Neuronal stem cell (in vitro differentiated cells): ENCODE data around the gene KPTN.

ENCODE experiments used
- DNase-seq: peaks from one replicate; pipeline ENCODE4 v3.0.0-alpha.2; 2013; ENCODE audit warnings: low spot score
- H2AFZ ChIP-seq: one replicate; pipeline ENCODE4 v1.6.1; 2013; ENCODE audit warnings: mild to moderate bottlenecking, low read length, inconsistent platforms
- H2AK5ac ChIP-seq: 2 replicates; pipeline ENCODE4 v1.6.1; 2013; ENCODE audit warnings: low read depth, mild to moderate bottlenecking, inconsistent platforms, low read length, moderate library complexity, mixed read lengths
- H2BK120ac ChIP-seq: 2 replicates; pipeline ENCODE4 v1.6.1; 2013; ENCODE audit warnings: low read depth, mild to moderate bottlenecking, inconsistent platforms, low read length, moderate library complexity, mixed read lengths
- H2BK12ac ChIP-seq: one replicate; pipeline ENCODE4 v1.6.1; 2013; ENCODE audit warnings: low read length, inconsistent platforms
- H2BK15ac ChIP-seq: 2 replicates; pipeline ENCODE4 v1.6.1; 2013; ENCODE audit warnings: mild to moderate bottlenecking, low read length, inconsistent platforms, mixed read lengths
- H2BK5ac ChIP-seq: one replicate; pipeline ENCODE4 v1.6.1; 2013; ENCODE audit warnings: inconsistent platforms, mild to moderate bottlenecking, low read length, moderate library complexity
- H3K14ac ChIP-seq: one replicate; pipeline ENCODE4 v1.6.1; 2013; ENCODE audit warnings: low read length, inconsistent platforms
- H3K18ac ChIP-seq: 2 replicates; pipeline ENCODE4 v1.6.1; 2013; ENCODE audit warnings: low read length, inconsistent platforms
- H3K23ac ChIP-seq: 2 replicates; pipeline ENCODE4 v1.6.1; 2013; ENCODE audit warnings: low read depth, mild to moderate bottlenecking, mixed read lengths, low read length, inconsistent platforms; ENCODE audit not compliant: poor library complexity
- H3K27ac ChIP-seq: replicated peaks from 3 replicates; pipeline ENCODE4 v1.5.1; 2013; ENCODE audit warnings: low read length, inconsistent platforms
- H3K27me3 ChIP-seq, 3 experiments: 2 replicates each; pipeline ENCODE4 v1.6.1; 2013; ENCODE audit warnings: low read length in 3 of 3, mild to moderate bottlenecking in 2 of 3, inconsistent platforms in 1 of 3, low read depth in 1 of 3, mixed read lengths in 1 of 3, moderate library complexity in 1 of 3; ENCODE audit not compliant: control insufficient read depth in 3 of 3, insufficient read depth in 3 of 3
- H3K36me3 ChIP-seq, 2 donors: replicated peaks in 1 of 2; 2 replicates each; pipeline ENCODE4 v1.6.1; 2013; ENCODE audit warnings: low read length in 2 of 2; ENCODE audit not compliant: control insufficient read depth in 2 of 2, insufficient read depth in 2 of 2
- H3K4ac ChIP-seq: 2 replicates; pipeline ENCODE4 v1.6.1; 2013; ENCODE audit warnings: inconsistent platforms, mild to moderate bottlenecking, low read length, moderate library complexity
- H3K4me1 ChIP-seq, 2 donors: 1 replicate in 1 of 2; 2 replicates in 1 of 2; pipeline ENCODE4 v1.6.1; 2013; ENCODE audit warnings: low read length in 2 of 2, low read depth in 1 of 2; ENCODE audit not compliant: control insufficient read depth in 2 of 2, insufficient read depth in 1 of 2
- H3K4me2 ChIP-seq: one replicate; pipeline ENCODE4 v1.6.1; 2013; ENCODE audit warnings: mild to moderate bottlenecking, low read length, inconsistent platforms; ENCODE audit not compliant: insufficient read depth, poor library complexity, severe bottlenecking
- H3K4me3 ChIP-seq, 2 donors: 2 replicates each; pipeline ENCODE4 v1.5.1; 2013; ENCODE audit warnings: low read length in 2 of 2, mild to moderate bottlenecking in 2 of 2, inconsistent platforms in 1 of 2, moderate library complexity in 1 of 2
- H3K79me1 ChIP-seq: one replicate; pipeline ENCODE4 v1.6.1; 2013; ENCODE audit warnings: low read depth, mild to moderate bottlenecking, inconsistent platforms, low read length, moderate library complexity
- H3K9ac ChIP-seq: one replicate; pipeline ENCODE4 v1.6.1; 2013; ENCODE audit warnings: mild to moderate bottlenecking, low read depth, low read length, inconsistent platforms; ENCODE audit not compliant: poor library complexity
- H3K9me3 ChIP-seq, 2 donors: replicated peaks in 1 of 2; 2 replicates each; pipeline versions ENCODE3 to v1.6.1; 2013; ENCODE audit warnings: low read length in 2 of 2, mild to moderate bottlenecking in 2 of 2, inconsistent platforms in 1 of 2, low read depth in 1 of 2, mixed read lengths in 1 of 2, moderate library complexity in 1 of 2; ENCODE audit not compliant: control insufficient read depth in 2 of 2, insufficient read depth in 1 of 2
- H4K8ac ChIP-seq: one replicate; pipeline ENCODE4 v1.6.1; 2013; ENCODE audit warnings: low read depth, mild to moderate bottlenecking, inconsistent platforms, low read length, moderate library complexity
- H4K91ac ChIP-seq: one replicate; pipeline ENCODE4 v1.6.1; 2013; ENCODE audit warnings: low read length, low read depth, mild to moderate bottlenecking, inconsistent platforms; ENCODE audit not compliant: poor library complexity
- WGBS, 2 donors: extraction: QIAGEN DNeasy Blood & Tissue Kit; methylation state at CpG; one replicate each; pipeline ENCODE4 v1.1.7; 2013; ENCODE audit warnings: missing lambda C conversion rate in 2 of 2, mixed read lengths in 1 of 2; ENCODE audit not compliant: insufficient read length in 2 of 2, insufficient replicate concordance in 1 of 2; ENCODE audit errors: extremely low coverage in 2 of 2; 5-methylcytosine and 5-hydroxymethylcytosine counted together

The KPTN gene

GRCh38 chr19:47526798-47527197 lies 42.8 kb upstream of the KPTN start:
- H4K91ac ChIP-seq: no peak overlapping the region
- no peak overlapping the region for H3K23ac ChIP-seq
- H2BK12ac ChIP-seq: no peak overlapping the region
- H3K27ac ChIP-seq: no peak overlapping the region
- H2BK5ac ChIP-seq: no peak overlapping the region
- no peaks in the 10 kb centered on the region for H3K36me3 ChIP-seq
- H2AFZ ChIP-seq: no peak overlapping the region
- H3K18ac ChIP-seq: no peak overlapping the region
- H3K79me1 ChIP-seq: no peaks in the 10 kb centered on the region
- no peak overlapping the region for H3K4me2 ChIP-seq
- no peak overlapping the region for H2BK120ac ChIP-seq
- WGBS, 2 donors: no CpG with 5 or more reads among the region's 3 CpGs
- H3K4me1 ChIP-seq: peaks cover 0 to 4% of the 10 kb centered on the region in 2 donors
- H3K9ac ChIP-seq: no peak overlapping the region
- H2AK5ac ChIP-seq: no peak overlapping the region
- no peaks in the 10 kb centered on the region for H3K9me3 ChIP-seq
- no peak overlapping the region for H3K4me3 ChIP-seq
- H3K4ac ChIP-seq: no peak overlapping the region
- no peak overlapping the region for H3K14ac ChIP-seq
- H3K27me3 ChIP-seq: peaks cover 0 to 18% (median 0%) of the 10 kb centered on the region in 3 experiments
- no peak for DNase-seq
- H2BK15ac ChIP-seq: no peak overlapping the region
- H4K8ac ChIP-seq: no peak overlapping the region

GRCh38 chr19:47523473-47523872 lies 39.5 kb upstream of the KPTN start:
- H3K18ac ChIP-seq: peak overlapping the region; percentile 55
- H3K9me3 ChIP-seq: no peaks in the 10 kb centered on the region
- H3K4ac ChIP-seq: no peak overlapping the region
- H4K91ac ChIP-seq: no peak overlapping the region
- no peak overlapping the region for H2AK5ac ChIP-seq
- no peak overlapping the region for H2BK15ac ChIP-seq
- no peak overlapping the region for H3K27ac ChIP-seq
- H3K23ac ChIP-seq: no peak overlapping the region
- no peak overlapping the region for H4K8ac ChIP-seq
- peaks cover 0 to 21% (median 0%) of the 10 kb centered on the region in 3 experiments for H3K27me3 ChIP-seq
- H2BK12ac ChIP-seq: no peak overlapping the region
- H3K4me1 ChIP-seq: peaks cover 0 to 4% of the 10 kb centered on the region in 2 donors
- no peak for DNase-seq
- WGBS, 2 donors: no CpG with 5 or more reads among the region's 7 CpGs
- H3K4me3 ChIP-seq: no peak overlapping the region
- no peaks in the 10 kb centered on the region for H3K79me1 ChIP-seq
- H3K9ac ChIP-seq: no peak overlapping the region
- no peak overlapping the region for H2BK120ac ChIP-seq
- no peak overlapping the region for H3K14ac ChIP-seq
- peak overlapping the region; percentile 77 for H2AFZ ChIP-seq
- H2BK5ac ChIP-seq: no peak overlapping the region
- H3K36me3 ChIP-seq: no peaks in the 10 kb centered on the region
- no peak overlapping the region for H3K4me2 ChIP-seq

- Histone ChIP-seq H2AFZ (peak overlapping the region; percentile 47), H3K79me1 (no peaks in the 10 kb centered on the region), H2AK5ac (no peak overlapping the region), H3K4me1 (peaks cover 0 to 4% of the 10 kb centered on the region in 2 donors), H2BK12ac (peak overlapping the region; percentile 60), H3K4ac (no peak overlapping the region), H3K9me3 (no peaks in the 10 kb centered on the region), H3K4me2 (no peak overlapping the region), H4K91ac (peak overlapping the region; percentile 40), H3K36me3 (no peaks in the 10 kb centered on the region), H3K27me3 (peaks cover 0 to 21% (median 0%) of the 10 kb centered on the region in 3 experiments), H3K4me3 (no peak overlapping the region), H4K8ac (no peak overlapping the region), H3K18ac (no peak overlapping the region), H2BK15ac (no peak overlapping the region), H3K9ac (no peak overlapping the region), H3K23ac (no peak overlapping the region), H3K14ac (no peak overlapping the region), H2BK120ac (no peak overlapping the region), H2BK5ac (no peak overlapping the region), H3K27ac (no peak overlapping the region)
- no peak for DNase-seq
- no CpG with 5 or more reads among the region's 20 CpGs for WGBS, 2 donors
Measured at GRCh38 chr19:47521473-47522180, 37.6 kb upstream of the KPTN start.

GRCh38 chr19:47520839-47521238 lies 36.8 kb upstream of the KPTN start:
- Histone ChIP-seq H3K14ac (no peak overlapping the region), H3K27me3 (peaks cover 0 to 21% (median 0%) of the 10 kb centered on the region in 3 experiments), H3K18ac (no peak overlapping the region), H3K23ac (no peak overlapping the region), H2AFZ (no peak overlapping the region), H3K9ac (no peak overlapping the region), H3K36me3 (no peaks in the 10 kb centered on the region), H4K8ac (no peak overlapping the region), H2BK120ac (no peak overlapping the region), H2AK5ac (no peak overlapping the region), H2BK15ac (no peak overlapping the region), H3K4me1 (peaks cover 0 to 4% of the 10 kb centered on the region in 2 donors), H3K9me3 (no peaks in the 10 kb centered on the region), H3K4me3 (no peak overlapping the region), H2BK5ac (no peak overlapping the region), H3K79me1 (no peaks in the 10 kb centered on the region), H3K4ac (no peak overlapping the region), H2BK12ac (no peak overlapping the region), H3K27ac (no peak overlapping the region), H4K91ac (no peak overlapping the region), H3K4me2 (no peak overlapping the region)
- no peak for DNase-seq
- no CpG with 5 or more reads among the region's 6 CpGs for WGBS, 2 donors
